Activated CD4-positive, CD25-positive, alpha-beta regulatory T cell treated with anti-CD3 and anti-CD28 coated beads, Interleukin-2, amount 50 U/mL, for 16 hours (primary cell): ENCODE measurements around the gene PDE4DIP.
"Not testable (repeated sequence)": the region's sequence is repeated elsewhere in the genome, so short reads cannot be mapped to it uniquely, and the experiment has no call there.

Experiments used
- DNase-seq: peaks from one replicate; pipeline ENCODE4 v3.0.0-alpha.2; 2020; ENCODE audit warnings: low read depth, low spot score

Gene PDE4DIP

DNA sequence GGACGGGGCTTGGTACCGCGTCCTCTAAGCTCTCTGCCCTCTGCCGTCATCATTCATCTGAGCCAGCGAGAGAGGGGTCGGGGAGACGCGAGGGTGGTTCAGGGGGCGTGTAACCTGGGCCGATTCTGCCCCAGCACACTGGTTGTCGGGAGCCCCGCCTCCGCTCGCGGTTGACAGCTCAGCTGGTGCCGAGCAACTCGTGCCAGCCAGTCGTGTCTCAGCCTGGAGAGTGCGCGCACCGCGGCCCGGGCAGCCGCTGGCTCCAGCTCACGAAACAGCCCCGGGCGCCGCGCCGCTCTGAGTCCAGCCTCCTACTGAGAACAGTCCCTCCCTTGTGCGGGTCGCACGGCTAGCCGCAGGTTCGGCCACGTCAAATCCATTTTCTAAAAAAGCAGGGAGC is at the start of gene PDE4DIP:
Gene PDE4DIP (plus strand): TSS at position 209 of the 400 bp plus-strand sequence. CDS start 347 bp downstream, outside the sequence.
- DNase-seq: not testable (repeated sequence)

GRCh38 chr1:148808268-148808928 is 35.8 kb upstream of the PDE4DIP start:
- not testable (repeated sequence) for DNase-seq

DNA sequence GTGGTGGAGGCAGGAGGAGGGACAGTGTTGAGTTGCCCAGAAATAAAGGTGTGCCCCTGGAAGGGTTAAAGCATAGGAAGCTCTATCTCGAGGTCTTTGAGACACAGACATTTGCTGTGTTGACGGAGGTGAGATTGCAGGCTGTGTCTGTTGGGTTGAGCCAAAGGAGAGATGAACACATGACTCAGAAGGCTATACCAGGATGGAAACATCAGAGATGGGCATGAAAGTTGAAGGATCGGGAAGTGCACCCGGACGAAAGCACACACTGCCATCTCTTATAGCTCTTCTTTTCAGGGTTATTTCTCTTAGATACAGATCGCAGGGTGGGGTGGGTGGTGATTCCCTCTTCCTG is 35.3 kb upstream of the PDE4DIP start:
- not testable (repeated sequence) for DNase-seq

DNA sequence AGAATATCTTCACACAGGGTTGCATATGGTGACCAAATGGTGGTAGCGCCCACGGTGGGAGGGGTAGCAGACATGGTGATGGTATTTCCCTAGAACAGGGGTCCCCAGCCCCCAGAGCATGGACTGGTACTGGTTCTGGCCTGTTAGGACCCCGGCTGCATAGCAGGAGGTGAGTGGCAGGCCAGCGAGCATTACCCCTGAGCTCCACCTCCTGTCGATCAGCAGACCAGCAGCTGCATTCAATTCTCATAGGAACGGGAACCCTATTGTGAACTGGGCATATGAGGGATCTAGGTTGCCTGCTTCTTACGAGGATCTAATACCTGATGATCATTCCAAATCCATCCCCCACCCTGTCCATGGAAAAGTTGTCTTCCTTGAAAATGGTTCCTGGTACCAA is 22.0 kb upstream of the PDE4DIP start:
- DNase-seq: not testable (repeated sequence)

GRCh38 chr1:148823822-148824221 is 20.4 kb upstream of the PDE4DIP start:
- DNase-seq: not testable (repeated sequence)

DNA sequence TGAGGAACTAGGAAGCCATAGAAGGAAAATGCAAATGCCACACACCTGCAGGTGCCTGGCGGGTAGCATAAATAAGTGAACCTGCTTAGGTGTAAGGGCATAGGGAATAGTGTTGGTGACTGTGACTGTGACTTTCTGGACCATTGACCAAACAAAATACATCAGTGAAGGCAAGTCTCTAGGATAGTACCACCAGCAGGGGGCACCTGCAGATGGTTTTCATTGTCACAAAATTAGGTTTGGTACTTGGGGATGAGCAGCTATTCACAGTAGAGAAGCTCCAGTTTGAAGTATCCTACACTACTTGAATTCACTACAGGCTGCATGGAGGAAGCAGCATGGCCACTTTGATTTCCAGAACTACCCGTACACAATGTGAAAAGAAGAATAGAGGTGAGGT is 19.2 kb upstream of the PDE4DIP start:
- not testable (repeated sequence) for DNase-seq

DNA sequence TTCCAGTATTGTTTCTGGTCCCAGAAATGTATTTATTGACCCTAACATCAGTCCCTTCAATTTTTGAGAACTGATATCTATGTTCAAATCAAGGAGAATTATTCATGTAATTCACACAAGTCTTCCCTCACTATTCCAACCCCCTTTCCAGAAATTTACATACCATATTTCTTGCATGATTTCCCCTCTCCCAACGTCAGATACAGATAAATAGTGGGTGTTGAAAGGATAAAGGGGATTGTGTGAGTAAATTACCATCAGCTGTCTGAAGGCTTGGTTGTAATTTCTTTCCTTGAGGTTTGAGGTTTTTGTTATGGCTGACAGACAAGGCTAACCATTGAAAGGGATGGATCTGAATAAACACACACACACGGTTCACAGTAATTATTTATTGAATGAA is 15.7 kb upstream of the PDE4DIP start:
- DNase-seq: not testable (repeated sequence)

DNA sequence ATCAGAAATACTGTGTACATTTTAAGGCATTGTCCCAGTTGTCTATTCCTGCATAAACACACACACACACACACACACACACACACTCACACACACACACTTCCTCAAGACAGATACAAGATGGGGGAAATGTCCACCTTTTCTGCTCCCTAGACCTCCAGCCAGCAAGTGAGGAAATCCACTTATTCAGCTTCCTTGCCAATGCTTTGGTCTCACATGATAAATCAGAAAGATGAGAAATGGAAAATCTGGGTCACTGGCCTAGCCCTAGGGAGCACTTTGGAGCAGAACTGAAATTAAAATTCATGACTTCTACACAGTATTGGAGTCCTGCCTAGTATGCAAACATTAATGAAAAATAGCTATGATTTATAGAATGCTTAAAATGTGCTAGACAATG is 15.3 kb upstream of the PDE4DIP start:
- DNase-seq: not testable (repeated sequence)

DNA sequence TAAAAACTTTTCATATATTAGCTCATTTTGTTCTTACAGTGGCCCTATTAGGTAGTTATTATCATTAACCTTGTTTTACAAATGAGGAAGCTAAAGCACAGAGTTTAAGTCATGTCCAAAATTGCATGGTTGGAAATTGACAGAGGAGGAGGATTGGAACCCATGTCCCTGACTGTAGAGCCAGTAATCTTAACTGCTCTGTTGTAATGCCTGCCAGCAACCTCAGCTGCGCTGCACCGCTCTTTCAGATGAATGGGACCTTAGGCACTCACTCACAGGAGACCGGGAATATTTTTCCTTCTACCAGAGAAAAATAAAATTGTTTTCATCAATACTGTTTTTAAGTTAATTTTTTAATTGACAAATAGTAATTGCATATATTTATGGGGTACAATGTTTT is 14.9 kb upstream of the PDE4DIP start:
- DNase-seq: not testable (repeated sequence)

DNA sequence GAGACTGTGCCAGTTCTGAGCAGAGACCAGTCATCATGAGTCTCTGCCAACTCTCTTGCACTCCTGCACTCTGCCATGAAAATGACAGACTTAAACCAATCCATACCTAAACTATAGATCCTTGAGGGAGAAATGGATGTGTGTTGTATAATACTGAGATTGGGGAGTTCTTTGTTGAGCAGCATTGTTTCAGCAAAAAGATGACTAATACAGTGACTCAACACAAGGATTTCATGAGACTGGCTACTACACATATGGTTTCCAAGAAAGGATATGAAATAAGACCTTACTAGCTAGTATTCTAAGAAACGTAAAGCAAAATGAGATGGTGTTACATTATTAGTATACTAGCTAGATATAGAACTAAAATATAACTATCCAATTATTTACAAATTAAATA is 3.0 kb upstream of the PDE4DIP start:
- not testable (repeated sequence) for DNase-seq

GRCh38 chr1:148844651-148845050 is 423 bp downstream of the PDE4DIP start:
- DNase-seq: not testable (repeated sequence)

GRCh38 chr1:148845068-148845467 is 840 bp downstream of the PDE4DIP start:
- not testable (repeated sequence) for DNase-seq

- not testable (repeated sequence) for DNase-seq
Observed at GRCh38 chr1:148850347-148850746, 6.1 kb downstream of the PDE4DIP start.

- DNase-seq: not testable (repeated sequence)
Observed at GRCh38 chr1:148850840-148851239, 6.6 kb downstream of the PDE4DIP start.

- not testable (repeated sequence) for DNase-seq
Observed at GRCh38 chr1:148851684-148852083, 7.5 kb downstream of the PDE4DIP start.

DNA sequence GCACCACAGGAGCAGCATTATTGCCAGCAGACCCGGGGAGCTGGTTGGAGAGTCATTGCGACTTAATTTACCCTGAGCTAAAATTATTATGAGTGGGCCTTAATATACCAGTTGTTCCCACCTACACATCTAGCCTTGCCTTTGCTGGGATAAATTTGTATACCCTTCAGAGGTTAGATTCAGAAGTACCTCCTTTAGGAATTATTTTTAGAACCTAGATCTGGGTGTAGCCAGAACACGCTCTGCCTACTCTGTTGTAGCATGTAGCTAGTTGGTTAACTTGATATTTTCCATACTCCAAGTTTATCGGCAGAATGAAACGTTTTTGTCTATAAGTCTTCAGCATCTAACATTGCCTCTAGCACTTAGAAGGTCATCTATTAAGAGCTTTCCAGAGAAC is 9.1 kb downstream of the PDE4DIP start:
- DNase-seq: not testable (repeated sequence)

DNA sequence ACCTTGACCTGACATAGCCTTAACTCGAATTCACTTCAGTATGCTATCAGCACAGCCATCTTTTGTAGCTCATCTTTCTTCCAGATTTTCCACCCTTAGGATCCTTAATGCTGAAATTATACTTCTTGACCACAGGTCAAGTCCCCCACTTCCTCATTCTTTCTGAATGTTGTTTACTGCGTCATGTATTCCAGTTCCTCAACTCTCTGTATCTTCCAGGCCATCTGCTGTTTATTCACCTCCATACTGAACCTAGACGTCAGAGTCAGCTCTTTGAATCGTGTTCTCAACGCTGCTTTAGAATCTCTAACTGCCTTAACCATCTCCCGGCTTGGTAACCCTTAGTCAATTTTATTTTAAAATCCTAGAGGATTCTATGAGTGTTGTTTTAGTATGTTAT is 9.8 kb downstream of the PDE4DIP start:
- not testable (repeated sequence) for DNase-seq

DNA sequence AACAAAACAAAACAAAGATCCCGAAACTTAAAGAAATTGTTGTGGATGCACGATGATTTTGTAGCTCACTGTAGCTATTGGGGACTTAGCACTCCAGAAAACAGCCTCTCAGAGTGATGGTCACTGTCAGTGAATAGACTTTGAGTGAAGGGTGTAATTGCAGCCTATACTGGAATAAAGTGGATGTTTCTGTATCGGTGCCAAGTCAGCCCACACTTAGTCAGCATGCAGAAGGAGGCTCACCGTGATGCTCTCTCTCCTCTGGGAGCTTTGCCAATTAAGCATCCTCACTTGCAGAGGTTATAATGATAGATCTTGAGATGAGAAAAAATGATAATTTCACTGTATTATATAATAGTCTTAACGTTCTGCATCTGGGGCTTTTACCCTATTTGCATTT is 11.1 kb downstream of the PDE4DIP start:
- DNase-seq: not testable (repeated sequence)

DNA sequence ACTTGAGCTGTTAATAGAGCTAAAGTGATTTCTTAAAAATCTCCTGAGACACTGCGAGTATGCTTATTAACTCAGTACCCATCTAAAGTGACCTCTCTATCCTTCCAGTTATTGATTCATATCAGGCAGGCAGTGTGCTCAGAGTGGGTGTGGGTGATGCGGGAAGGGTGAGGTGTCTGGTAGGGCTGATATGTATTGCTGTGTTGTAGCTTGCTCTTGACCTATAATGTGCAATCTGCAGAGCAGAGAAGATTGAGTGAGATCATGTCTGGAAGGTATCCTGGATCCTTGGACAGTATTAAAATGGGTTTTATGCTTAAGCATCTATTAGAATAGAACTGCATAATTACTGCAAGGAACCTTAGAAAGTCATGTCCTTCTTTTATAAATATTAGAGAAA is 15.8 kb downstream of the PDE4DIP start:
- not testable (repeated sequence) for DNase-seq

GRCh38 chr1:148860579-148861259 is 16.5 kb downstream of the PDE4DIP start:
- not testable (repeated sequence) for DNase-seq

GRCh38 chr1:148862590-148862989 is 18.4 kb downstream of the PDE4DIP start:
- not testable (repeated sequence) for DNase-seq

DNA sequence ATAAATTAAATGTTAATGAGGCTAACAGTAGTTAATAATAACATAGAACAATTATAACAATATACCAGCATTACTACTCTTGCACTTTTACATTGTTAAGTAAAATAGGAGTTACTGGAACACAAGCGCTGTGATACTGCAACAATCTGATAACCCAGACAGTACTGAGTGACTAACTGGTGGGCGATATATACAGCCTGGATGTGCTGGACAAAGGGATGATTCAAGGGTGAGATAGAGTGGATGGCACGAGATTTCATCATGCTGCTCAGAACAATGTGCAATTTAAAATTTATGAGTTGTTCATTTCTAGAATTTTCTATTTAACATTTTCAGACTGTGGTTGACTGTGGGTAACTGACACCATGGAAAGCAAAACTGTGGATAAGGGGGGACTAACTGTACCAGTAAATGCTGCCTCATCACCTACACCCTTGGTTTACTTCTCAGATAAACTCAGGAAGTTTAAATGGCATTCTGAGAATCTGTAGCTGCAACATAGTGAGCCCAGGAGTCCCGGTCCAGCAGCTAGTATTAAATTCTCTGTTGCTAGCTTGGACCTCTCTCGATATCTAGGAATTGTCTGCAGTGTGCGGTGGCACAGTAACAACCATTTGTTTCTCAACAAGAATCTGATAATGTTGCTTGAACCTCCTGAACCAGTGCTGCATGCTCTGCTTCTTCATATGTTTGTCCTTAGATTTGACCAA is 24.9 kb downstream of the PDE4DIP start:
- not testable (repeated sequence) for DNase-seq

GRCh38 chr1:148869634-148869961 is 25.4 kb downstream of the PDE4DIP start:
- DNase-seq: not testable (repeated sequence)
